Adrenal gland (tissue), 12 donors: ENCODE results near the gene IRAK3. TPM values are rescaled to one million over a fixed set of nuclear protein-coding genes. Genes with fewer than 3 reads are reported as not detected.

ENCODE experiments used
- DNase-seq, 7 donors: peaks; one replicate each; pipeline ENCODE4 v3.0.0-alpha.2; 2019 to 2020
- H3K27ac ChIP-seq, 5 donors: fragments of 200-600 bp; sonication (generic) in 4 of 5; 1 replicate in 3 of 5; 2 replicates in 2 of 5; pipeline versions ENCODE4 v1.5.1 to v1.8.0; 2016 to 2020; ENCODE audit warnings: mild to moderate bottlenecking in 1 of 5
- H3K27me3 ChIP-seq: fragments of 200-600 bp; 2 replicates; pipeline ENCODE4 v1.8.0; 2021
- H3K36me3 ChIP-seq, 2 donors: fragments of 200-600 bp; replicated peaks in 1 of 2; 1 replicate in 1 of 2; 2 replicates in 1 of 2; pipeline versions ENCODE4 v1.5.1 to v1.8.0; 2018 to 2022
- H3K4me1 ChIP-seq, 2 donors: fragments of 200-600 bp; replicated peaks in 1 of 2; 1 replicate in 1 of 2; 2 replicates in 1 of 2; pipeline versions ENCODE4 v1.5.1 to v1.8.0; 2018 to 2021
- H3K4me3 ChIP-seq, 4 donors: fragments of 200-600 bp; sonication (generic) in 3 of 4; one replicate each; pipeline ENCODE4 v1.5.1; 2016 to 2018
- H3K9me3 ChIP-seq, 3 donors: fragments of 200-600 bp; sonication (generic) in 1 of 3; replicated peaks in 1 of 3; 1 replicate in 2 of 3; 2 replicates in 1 of 3; pipeline versions ENCODE4 v1.5.1 to v1.8.0; 2016 to 2021
- POLR2A ChIP-seq, 2 donors: fragments of 450-650 bp; IDR thresholded peaks; one replicate each; pipeline ENCODE4 v1.6.1; 2017; ENCODE audit warnings: antibody characterized with exemption in 2 of 2, mild to moderate bottlenecking in 2 of 2, moderate library complexity in 1 of 2
- WGBS, 4 donors: extraction: QIAGEN DNeasy Blood & Tissue Kit in 2 of 4; methylation state at CpG; one replicate each; pipeline versions ENCODE4 v1.1.5 to v1.1.7; 2013 to 2017; 5-methylcytosine and 5-hydroxymethylcytosine counted together
- intact Hi-C, 2 donors: fragments of 100-400 bp; cut with DNase I; formaldehyde crosslinking; loops; one replicate each; pipeline versions ENCODE4 v1.14.1 to v1.15.0; 2022 to 2023
- polyA plus RNA-seq, 3 donors: library from polyadenylated mRNA; stranded (reverse); fragments of 200-250 nt in 2 of 3; fragments of 350-450 nt in 1 of 3; fragmentation: Illumina TruSeq in 1 of 3; extraction: RNeasy Lipid Tissue Mini Kit (QIAGEN cat#74804) in 1 of 3; gene quantifications; one replicate each; pipeline ENCODE4 v1.2.3, GENCODE V29; 2013 to 2014
- total RNA-seq, 9 donors: library from RNA; depleted of rRNA in 4 of 9; stranded (reverse); fragments of >200 nt in 4 of 9; fragments of 120-200 nt in 1 of 9; fragmentation: NEBNext Ultra II Directional in 1 of 9; extraction: Animal tissue kit (Norgen Biotek cat#: 25700) in 1 of 9; gene quantifications; one replicate each; pipeline versions ENCODE4 v1.1.0 to v1.2.4, GENCODE V29; 2013 to 2023
- TF ChIP-seq, protein P1 (sequence below), 6 experiments: fragments of 450-650 bp in 4 of 6; fragments of 200-600 bp in 2 of 6; sonication (generic) in 1 of 6; IDR thresholded peaks; 1 replicate in 5 of 6; 2 replicates in 1 of 6; pipeline versions ENCODE4 v1.5.1 to v1.8.0; 2016 to 2021; ENCODE audit warnings: antibody characterized with exemption in 6 of 6, mild to moderate bottlenecking in 2 of 6, moderate library complexity in 1 of 6
- donor health status: healthy with polysubstance abuse.
- donor health status: Bipolar disorder and iron deficiency.
- donor health status: DM: yes; HTN: yes; CAD: no.
- donor health status: DM: no; HTN: no; CAD: no.
- donor health status: DM: no; HTN: no; CAD: no.
- donor health status: DM: yes; HTN: yes; CAD: no.

IRAK3 gene
- total and polyA plus RNA-seq, 12 donors, result 3.3 to 29.0 (median 8.3) TPM

GRCh38 chr12:66237505-66238175 lies 48.6 kb downstream of the IRAK3 start:
- no peak for DNase-seq
- Histone ChIP-seq H3K9me3 (no peaks in the 10 kb centered on the region), H3K27ac (no peak overlapping the region), H3K36me3 (no peaks in the 10 kb centered on the region), H3K4me1 (peaks cover 0 to 18% of the 10 kb centered on the region in 2 donors), H3K4me3 (no peak overlapping the region), H3K27me3 (no peaks in the 10 kb centered on the region)
- intact Hi-C loops, result loop anchor here in 1 of 2 donors (5.0 kb wide), 1 partner anchor 90 kb away; no protein-coding TSS in a partner anchor
- WGBS, 4 donors, result 67 to 81% (median 76%) methylated on average over 2 of the region's 2 CpGs
- TF ChIP-seq POLR2A (IDR thresholded peaks at IDR 0.05), result no peak
- TF ChIP-seq, protein P1, sequence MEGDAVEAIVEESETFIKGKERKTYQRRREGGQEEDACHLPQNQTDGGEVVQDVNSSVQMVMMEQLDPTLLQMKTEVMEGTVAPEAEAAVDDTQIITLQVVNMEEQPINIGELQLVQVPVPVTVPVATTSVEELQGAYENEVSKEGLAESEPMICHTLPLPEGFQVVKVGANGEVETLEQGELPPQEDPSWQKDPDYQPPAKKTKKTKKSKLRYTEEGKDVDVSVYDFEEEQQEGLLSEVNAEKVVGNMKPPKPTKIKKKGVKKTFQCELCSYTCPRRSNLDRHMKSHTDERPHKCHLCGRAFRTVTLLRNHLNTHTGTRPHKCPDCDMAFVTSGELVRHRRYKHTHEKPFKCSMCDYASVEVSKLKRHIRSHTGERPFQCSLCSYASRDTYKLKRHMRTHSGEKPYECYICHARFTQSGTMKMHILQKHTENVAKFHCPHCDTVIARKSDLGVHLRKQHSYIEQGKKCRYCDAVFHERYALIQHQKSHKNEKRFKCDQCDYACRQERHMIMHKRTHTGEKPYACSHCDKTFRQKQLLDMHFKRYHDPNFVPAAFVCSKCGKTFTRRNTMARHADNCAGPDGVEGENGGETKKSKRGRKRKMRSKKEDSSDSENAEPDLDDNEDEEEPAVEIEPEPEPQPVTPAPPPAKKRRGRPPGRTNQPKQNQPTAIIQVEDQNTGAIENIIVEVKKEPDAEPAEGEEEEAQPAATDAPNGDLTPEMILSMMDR (IDR thresholded peaks at IDR 0.05), result no peak

- no peak for TF ChIP-seq POLR2A (IDR thresholded peaks at IDR 0.05)
- TF ChIP-seq, protein P1 (IDR thresholded peaks at IDR 0.05), result no peak
- Histone ChIP-seq H3K4me3 (no peak overlapping the region), H3K4me1 (peaks cover 0 to 18% of the 10 kb centered on the region in 2 donors), H3K27ac (no peak overlapping the region), H3K27me3 (no peaks in the 10 kb centered on the region), H3K36me3 (no peaks in the 10 kb centered on the region), H3K9me3 (no peaks in the 10 kb centered on the region)
- intact Hi-C loops, result loop anchor here in 1 of 2 donors (5.0 kb wide), 1 partner anchor 92 kb away; no protein-coding TSS in a partner anchor
- DNase-seq, result no peak
- whole genome bisulfite sequencing, 4 donors, result 43 to 85% (median 70%) methylated on average over 1 of the region's 1 CpG
Measured at GRCh38 chr12:66239295-66239694, 50.3 kb downstream of the IRAK3 start.

DNA sequence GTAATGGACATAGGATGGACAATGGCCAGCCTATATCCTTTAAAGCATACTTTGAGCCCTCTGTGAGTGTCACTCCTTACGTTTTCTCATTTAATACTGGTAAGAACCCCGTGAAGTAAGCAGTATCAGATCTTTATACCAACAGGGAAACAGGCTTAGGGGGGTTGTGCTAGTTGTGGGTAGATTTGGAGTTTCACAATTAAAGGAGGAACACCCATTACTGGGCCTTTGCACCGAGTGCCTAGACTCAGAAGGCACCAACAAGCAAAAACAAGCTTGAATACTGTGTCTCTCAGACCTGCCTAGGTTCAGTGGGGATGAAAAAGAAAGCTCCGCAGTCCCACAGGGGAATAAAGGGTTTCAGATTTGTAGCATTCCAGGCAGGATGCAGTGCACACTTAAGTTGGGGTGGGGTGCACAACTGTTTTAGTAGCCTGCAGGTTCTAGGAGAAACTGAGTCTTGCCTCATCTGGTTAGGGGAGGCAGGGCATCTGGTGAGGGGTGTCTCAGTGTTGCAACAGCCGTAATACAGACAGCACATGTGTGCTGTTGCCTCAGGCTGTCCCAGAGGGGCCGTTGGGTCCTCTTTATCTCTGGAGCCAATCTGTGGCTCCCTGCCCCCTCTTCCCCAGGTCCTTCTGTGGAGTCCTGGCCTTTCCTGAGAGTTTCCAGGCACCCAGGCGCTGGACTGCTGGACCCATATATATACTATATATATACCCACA lies 51.2 kb downstream of the IRAK3 start:
- Histone ChIP-seq H3K36me3 (no peaks in the 10 kb centered on the region), H3K27ac (no peak overlapping the region), H3K27me3 (no peaks in the 10 kb centered on the region), H3K9me3 (no peaks in the 10 kb centered on the region), H3K4me1 (peaks cover 0 to 13% of the 10 kb centered on the region in 2 donors), H3K4me3 (no peak overlapping the region)
- intact Hi-C loops, result no loop called here
- 68 to 80% (median 73%) methylated on average over 6 to 7 of the region's 7 CpGs for WGBS, 4 donors
- no peak for TF ChIP-seq POLR2A (IDR thresholded peaks at IDR 0.05)
- TF ChIP-seq, protein P1 (IDR thresholded peaks at IDR 0.05), result no peak
- no peak for DNase-seq
